ENCODE data around the gene DEFB124.

DNA sequence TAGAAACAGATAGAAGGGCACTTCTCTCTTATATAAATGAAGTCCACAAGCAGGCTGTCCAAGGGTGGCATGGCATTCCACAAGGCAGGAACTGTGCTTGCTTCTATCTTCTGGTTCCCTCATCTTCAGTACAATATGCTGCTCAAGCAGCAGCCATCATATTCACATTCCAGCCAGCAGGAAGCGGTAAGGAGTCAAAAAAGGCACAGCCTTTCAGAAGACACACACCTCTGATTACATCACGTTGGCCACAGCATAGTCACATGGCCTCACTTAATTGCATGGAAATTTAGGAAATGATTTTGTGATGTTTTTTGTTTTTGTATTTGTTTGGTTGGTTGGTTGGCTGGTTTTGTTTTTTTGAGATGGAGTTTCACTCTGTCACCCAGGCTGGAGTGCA, 19.2 kb upstream of the DEFB124 start:
- TF ChIP-seq, protein P1, sequence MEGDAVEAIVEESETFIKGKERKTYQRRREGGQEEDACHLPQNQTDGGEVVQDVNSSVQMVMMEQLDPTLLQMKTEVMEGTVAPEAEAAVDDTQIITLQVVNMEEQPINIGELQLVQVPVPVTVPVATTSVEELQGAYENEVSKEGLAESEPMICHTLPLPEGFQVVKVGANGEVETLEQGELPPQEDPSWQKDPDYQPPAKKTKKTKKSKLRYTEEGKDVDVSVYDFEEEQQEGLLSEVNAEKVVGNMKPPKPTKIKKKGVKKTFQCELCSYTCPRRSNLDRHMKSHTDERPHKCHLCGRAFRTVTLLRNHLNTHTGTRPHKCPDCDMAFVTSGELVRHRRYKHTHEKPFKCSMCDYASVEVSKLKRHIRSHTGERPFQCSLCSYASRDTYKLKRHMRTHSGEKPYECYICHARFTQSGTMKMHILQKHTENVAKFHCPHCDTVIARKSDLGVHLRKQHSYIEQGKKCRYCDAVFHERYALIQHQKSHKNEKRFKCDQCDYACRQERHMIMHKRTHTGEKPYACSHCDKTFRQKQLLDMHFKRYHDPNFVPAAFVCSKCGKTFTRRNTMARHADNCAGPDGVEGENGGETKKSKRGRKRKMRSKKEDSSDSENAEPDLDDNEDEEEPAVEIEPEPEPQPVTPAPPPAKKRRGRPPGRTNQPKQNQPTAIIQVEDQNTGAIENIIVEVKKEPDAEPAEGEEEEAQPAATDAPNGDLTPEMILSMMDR (IDR thresholded peaks at IDR 0.05; ENCODE audit: insufficient read depth, low read depth, low read length) = peak; percentile 38
- no peak for TF ChIP-seq EZH2 (IDR thresholded peaks at IDR 0.05; ENCODE audit: insufficient read depth, low read length)
